Fibroblast of lung (primary cell): Measurements from ENCODE around the gene CPNE6.

Experiments used
- EZH2 ChIP-seq: IDR thresholded peaks from 2 replicates; pipeline ENCODE4 v1.5.1; 2012; ENCODE audit warnings: low read length, control low read depth, mild to moderate bottlenecking; ENCODE audit errors: missing control alignments
- TF ChIP-seq, protein P1 (sequence below), 2 donors: IDR thresholded peaks in 1 of 2; conservative IDR thresholded peaks in 1 of 2; 1 replicate in 1 of 2; 2 replicates in 1 of 2; pipeline ENCODE4 v1.5.1; 2011 to 2012; ENCODE audit warnings: low read length in 2 of 2, control low read depth in 1 of 2, inconsistent platforms in 1 of 2, low read depth in 1 of 2, mild to moderate bottlenecking in 1 of 2

GRCh38 chr14:24077086-24077485 lies 5.7 kb downstream of the CPNE6 start:
- TF ChIP-seq, protein P1, sequence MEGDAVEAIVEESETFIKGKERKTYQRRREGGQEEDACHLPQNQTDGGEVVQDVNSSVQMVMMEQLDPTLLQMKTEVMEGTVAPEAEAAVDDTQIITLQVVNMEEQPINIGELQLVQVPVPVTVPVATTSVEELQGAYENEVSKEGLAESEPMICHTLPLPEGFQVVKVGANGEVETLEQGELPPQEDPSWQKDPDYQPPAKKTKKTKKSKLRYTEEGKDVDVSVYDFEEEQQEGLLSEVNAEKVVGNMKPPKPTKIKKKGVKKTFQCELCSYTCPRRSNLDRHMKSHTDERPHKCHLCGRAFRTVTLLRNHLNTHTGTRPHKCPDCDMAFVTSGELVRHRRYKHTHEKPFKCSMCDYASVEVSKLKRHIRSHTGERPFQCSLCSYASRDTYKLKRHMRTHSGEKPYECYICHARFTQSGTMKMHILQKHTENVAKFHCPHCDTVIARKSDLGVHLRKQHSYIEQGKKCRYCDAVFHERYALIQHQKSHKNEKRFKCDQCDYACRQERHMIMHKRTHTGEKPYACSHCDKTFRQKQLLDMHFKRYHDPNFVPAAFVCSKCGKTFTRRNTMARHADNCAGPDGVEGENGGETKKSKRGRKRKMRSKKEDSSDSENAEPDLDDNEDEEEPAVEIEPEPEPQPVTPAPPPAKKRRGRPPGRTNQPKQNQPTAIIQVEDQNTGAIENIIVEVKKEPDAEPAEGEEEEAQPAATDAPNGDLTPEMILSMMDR (conservative IDR thresholded peaks at IDR 0.05 in 1 of 2, IDR thresholded peaks at IDR 0.05 in 1 of 2; ENCODE audit: low read depth in 1 of 2, low read length in 2 of 2) = no peak
- TF ChIP-seq EZH2 = no peak
